ENCODE results near the gene SUB1.

SUB1 gene

DNA sequence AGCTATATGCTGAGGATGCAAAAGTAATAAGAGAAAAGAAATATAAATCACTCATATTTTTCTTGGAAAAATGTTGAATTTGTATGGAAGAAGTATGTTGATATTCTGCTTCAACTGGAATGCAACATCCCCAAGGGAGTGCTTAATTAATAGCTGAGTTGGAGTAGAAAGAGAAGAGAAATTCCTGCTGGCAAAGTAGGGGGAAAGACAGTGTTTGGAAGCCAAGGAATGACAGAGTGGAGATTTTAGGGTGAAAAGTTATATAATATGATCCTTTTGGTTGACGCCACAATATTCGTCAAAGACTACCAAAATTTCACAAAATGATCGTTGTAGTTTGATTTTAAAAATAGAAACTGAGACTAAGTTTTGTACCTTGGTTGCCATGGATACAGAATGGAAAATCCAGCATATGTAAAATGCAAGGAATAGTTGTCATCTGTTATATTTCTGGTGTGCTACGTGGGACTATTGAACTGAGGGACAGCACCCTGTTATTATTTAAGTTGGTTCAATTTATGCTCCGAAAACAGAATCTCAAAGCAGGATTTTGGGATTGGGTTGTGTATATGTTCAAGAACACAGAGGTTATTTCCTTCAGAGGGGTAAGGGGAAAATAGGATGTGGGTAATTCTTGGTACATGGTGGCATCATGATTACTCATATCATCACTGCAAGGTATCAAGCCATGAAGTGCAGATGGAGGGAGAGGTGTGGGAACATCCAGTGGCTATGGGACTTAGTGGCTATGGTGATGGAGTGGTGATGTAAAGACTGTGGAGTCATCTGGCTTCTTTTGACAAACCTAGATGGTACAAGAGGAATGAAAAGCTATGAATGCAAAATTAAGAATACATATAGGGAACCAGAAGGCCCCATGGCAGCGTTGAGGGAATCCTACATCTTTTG is 61.0 kb downstream of the SUB1 start:
- no peak for DNase-seq

DNA sequence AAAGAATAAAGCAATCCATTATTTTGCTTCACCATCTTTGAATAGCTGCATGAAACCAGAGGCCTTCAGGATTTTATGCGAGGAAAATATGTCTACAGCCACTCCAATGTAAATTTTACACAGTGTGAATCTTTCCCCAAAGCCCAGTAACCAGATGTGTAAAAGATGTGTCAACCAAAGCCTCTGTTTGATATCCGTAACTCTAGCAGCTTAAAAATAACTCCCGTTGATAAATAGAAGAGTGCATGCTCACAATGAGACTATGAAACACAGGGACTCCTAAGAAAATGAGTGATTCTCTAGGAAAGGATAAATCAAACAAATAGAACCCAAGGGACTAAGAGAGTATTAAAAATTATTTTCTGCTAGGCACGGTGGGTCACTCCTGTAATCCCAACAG is 65.7 kb downstream of the SUB1 start:
- no peak for DNase-seq

DNA sequence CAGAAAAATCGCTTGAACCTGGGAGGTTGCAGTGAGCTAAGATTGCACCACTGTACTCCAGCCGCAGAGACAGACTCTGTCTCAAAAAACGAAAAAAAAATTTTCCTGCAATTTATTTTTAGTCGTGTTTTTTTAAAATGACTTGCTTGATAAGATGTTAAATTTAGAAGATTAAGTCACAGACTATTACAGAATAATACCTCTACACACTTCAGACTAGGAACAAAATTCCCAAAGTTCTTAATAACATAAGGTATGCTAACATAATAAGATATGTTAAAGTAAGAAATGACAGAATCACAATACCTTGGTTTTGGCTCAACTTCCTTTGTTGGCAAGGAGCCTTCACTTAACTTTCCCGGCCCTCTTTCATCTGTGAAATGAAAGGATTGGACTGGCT is 66.3 kb downstream of the SUB1 start:
- no peak for DNase-seq
